H1 (cell line): ENCODE data around the gene MPV17L.

Source experiments
- CTCF ChIP-seq, 3 experiments: IDR thresholded peaks; 1 replicate in 2 of 3; 2 replicates in 1 of 3; pipeline versions ENCODE4 v1.5.1 to v1.6.1; 2011; ENCODE audit warnings: low read length in 3 of 3, mild to moderate bottlenecking in 3 of 3, inconsistent platforms in 2 of 3, low read depth in 1 of 3, moderate library complexity in 1 of 3; ENCODE audit not compliant: insufficient read depth in 1 of 3; ENCODE audit errors: control extremely low read depth in 1 of 3
- GABPA ChIP-seq: IDR thresholded peaks from 2 replicates; pipeline ENCODE4 v1.6.1; 2011; ENCODE audit warnings: mild to moderate bottlenecking, low read length, moderate library complexity, borderline replicate concordance; ENCODE audit not compliant: insufficient read depth
- JUN ChIP-seq: IDR thresholded peaks from 2 replicates; pipeline ENCODE4 v1.6.1; 2011; ENCODE audit warnings: low read depth, mild to moderate bottlenecking, improper control_type of control experiment, low read length
- POLR2AphosphoS5 ChIP-seq: IDR thresholded peaks from 2 replicates; pipeline ENCODE4 v1.6.1; 2011; ENCODE audit warnings: low read depth, low read length
- TBP ChIP-seq: IDR thresholded peaks from 2 replicates; pipeline ENCODE4 v1.6.1; 2011; ENCODE audit warnings: low read depth, low read length, improper control_type of control experiment
- TCF12 ChIP-seq: IDR thresholded peaks from 2 replicates; pipeline ENCODE4 v1.6.1; 2011; ENCODE audit warnings: low read depth, mild to moderate bottlenecking, low read length

GRCh38 chr16:15396948-15397594 is 1.5 kb downstream of the MPV17L start:
- TF ChIP-seq CTCF (IDR thresholded peaks at IDR 0.05; ENCODE audit: control extremely low read depth in 1 of 3, insufficient read depth in 1 of 3, low read depth in 1 of 3, low read length in 3 of 3) (no peak), TBP (no peak), POLR2AphosphoS5 (no peak), TCF12 (no peak), JUN (no peak), GABPA (no peak)
